GM18517 (cell line): ENCODE measurements around the gene SEC16B.
"Not testable (repeated sequence)": the region's sequence is repeated elsewhere in the genome, so short reads cannot be mapped to it uniquely, and the experiment has no call there.

Experiments
- ATAC-seq: cut with Tn5 transposase; IDR thresholded peaks from one replicate; pipeline ENCODE4 v1.9.1; 2021; ENCODE audit warnings: mild to moderate bottlenecking, moderate library complexity; ENCODE audit not compliant: unreplicated experiment

Gene SEC16B

DNA sequence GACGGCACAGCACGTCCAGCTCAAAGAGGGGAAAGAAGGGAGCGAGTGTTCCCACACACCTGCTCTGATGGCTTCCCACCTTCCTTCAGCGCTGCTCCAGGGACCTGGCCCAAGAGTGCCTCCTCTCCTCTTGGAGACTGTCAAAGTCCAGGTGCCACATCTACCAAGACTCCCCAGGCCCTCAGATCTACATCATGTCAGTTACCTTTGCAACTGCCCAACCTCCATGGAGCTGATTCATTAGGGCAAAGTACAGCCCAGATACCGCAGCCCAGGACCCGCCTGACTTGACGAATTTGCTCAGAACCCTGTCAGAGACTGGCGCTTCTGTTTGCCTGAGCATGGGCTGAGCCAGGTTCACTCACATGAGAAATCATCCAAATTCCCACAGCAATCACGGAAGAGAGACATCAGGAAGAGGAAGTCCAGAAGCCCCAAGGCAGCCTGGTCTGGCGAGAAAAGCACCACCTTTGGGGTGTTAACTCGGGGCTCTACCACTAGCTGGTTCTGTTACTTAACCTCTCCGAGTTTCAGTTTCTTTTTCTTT, at the start of gene SEC16B:
TSS of gene SEC16B (minus strand) at position 234 of the 547 bp plus-strand sequence. CDS start 2,077 bp downstream, outside the sequence.
- ATAC-seq = no peak

- no peak for ATAC-seq
These were observed 49.8 kb upstream of the SEC16B start for GRCh38 chr1:178019622-178020021.

- no peak for ATAC-seq
These were observed 49.4 kb upstream of the SEC16B start for GRCh38 chr1:178019208-178019607.

- ATAC-seq = no peak
These were observed 47.7 kb upstream of the SEC16B start for GRCh38 chr1:178017517-178017916.

GRCh38 chr1:178011864-178012503, 42.1 kb upstream of the SEC16B start:
- no peak for ATAC-seq

GRCh38 chr1:178011465-178011828, 41.6 kb upstream of the SEC16B start:
- no peak for ATAC-seq

DNA sequence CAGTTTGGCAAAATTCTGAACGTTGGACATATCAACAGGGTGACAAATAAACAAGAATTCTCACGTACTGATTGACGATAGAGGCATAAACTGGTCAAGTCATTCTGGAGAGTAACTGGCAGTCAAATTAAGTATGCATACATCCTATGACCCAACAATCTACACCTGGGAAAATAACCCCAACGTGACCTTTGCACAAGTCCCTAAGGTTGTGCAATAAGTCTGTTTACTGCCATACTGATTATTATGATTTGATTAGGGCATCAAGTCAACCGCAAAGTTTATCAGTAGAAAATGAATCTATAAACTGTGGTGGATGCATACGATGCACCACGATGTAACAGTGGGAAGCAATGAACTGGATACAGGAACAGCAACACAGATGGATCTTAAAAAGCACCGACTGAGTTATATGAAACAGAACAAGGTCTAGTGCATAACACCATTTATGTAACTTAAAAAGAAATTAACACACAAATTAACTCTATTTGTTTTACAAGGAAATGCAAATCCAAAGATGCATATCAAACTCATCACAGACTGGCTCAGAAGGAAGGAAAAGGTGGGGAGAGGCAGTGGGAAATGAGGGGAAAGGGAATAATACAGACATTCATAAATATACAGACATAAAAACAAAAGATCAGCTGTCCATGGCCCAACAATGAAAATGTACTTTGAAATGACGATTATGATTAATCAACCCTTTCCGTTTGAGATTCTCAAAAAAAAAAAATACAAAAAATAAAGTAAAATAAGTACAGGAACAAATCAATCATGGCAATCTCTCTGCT, 41.0 kb upstream of the SEC16B start:
- ATAC-seq = no peak

DNA sequence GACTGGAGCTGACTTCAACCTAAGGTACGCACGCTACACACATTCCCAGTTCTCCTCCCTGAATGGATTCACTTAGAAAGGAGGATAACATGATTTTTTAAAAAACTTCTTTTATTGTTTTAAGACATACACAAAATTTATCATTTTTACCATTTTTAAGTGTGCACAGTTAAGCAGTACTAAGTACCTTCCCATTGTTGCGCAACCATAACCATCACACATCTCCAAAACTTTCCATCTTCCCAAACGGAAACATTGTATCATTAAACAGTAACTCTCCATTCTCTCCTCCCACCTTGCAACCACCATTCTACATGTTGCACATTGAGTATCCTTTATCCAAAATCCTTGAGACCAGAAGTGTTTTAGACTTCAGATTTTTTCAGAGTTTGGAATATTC, 36.2 kb upstream of the SEC16B start:
- no peak for ATAC-seq

DNA sequence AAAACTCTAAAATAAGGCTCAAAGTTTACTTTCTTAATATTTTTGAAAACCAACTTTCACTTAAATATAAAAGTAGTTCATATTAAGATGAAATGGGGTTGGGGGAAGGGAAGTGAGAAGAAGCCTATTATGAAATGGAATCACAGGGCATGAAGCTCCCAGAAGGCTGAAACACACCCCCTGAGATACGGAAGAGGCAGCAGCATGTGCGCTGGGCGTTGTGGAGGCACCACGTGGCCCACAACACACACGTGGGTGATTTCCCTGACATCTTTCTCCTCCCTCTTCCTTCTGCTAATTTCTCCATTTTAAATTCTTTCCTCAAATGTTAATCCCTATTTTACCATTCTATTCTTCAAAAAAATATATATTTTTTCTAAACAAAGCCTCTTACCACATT, 35.6 kb upstream of the SEC16B start:
- no peak for ATAC-seq

GRCh38 chr1:178004926-178005391, 35.1 kb upstream of the SEC16B start:
- no peak for ATAC-seq

DNA sequence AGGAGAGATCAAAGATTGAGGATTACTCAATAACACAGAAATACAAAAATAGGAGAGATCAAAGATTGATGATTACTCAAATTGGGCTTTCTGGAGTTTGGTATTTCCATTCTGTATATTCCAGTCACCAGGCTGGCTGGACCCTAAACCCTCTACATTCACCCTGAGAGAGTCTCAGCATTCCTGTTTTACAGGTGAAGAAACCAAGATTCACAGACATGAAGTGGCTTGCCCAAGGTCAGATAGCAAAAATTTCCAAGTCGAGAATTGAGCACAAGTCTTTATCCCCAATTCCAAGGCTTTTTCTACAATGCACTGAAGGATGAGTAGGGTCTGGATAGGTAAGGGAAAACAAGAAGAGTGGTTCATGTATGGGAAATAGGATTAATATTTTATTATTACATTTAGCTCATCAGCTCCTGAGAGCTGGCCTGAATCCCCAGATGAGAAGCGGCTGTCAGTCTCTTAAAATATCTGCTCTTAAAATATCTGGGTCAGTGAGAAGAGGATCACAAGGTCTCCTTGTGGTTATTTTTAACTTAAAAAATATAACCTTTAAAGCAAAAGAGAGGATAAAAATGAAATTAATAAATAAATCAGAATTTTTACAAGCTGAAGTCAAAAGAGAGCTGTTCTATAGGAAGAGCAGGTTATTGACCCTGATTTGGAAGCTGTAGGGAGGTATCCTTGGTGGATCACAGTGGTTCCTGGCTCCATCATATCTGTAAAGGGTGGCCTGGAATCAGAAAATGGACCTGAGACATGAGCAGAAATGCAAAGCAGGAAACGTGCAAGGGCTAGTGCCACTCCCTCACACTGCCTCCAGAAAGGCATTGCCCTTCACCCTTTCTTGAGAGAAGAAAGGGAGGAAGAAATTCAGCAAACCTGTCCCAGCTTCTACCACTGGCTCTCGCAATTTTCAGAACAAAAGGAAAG, 29.1 kb upstream of the SEC16B start:
- no peak for ATAC-seq

DNA sequence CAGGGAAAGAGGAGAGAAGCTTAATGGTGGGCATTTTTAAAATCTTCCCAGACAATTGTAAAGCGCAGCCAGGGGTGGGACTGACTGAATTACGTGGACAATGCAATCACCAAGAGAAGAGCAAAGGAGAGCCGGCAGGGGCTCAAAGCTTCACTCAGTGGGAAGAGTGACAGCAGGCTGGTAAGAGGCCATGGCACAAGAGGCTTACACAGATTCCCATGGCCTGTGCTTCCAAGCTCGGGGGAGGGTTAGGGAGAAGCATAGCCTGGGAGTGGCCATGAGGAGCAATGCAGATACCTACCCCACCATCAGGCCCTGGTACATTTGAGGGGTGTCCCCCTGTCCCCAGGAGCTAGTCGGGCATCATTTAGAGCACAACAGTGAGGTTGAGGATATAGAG, 27.1 kb upstream of the SEC16B start:
- no peak for ATAC-seq

- ATAC-seq = no peak
These were observed 25.5 kb upstream of the SEC16B start for GRCh38 chr1:177995369-177995768.

- not testable (repeated sequence) for ATAC-seq
These were observed 16.4 kb upstream of the SEC16B start for GRCh38 chr1:177986281-177986680.

DNA sequence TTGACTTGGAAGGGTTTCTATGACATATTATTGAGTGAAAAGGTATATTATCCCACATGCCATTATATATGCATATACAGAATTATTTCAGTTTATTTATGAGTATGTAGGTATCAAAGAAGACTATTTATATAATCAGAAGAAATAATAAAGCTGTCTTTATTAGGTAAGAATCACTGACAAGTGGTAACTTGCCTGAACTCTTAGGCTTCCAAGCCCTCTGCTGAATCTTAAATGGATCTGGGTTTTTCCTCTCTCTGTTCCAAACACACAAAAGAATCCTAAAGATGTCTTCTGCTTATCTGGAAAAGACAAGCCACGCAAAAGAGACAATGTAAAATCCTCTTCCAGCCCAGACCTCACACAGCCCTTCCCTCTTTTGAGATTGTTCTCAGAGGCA, 14.9 kb upstream of the SEC16B start:
- ATAC-seq = no peak

DNA sequence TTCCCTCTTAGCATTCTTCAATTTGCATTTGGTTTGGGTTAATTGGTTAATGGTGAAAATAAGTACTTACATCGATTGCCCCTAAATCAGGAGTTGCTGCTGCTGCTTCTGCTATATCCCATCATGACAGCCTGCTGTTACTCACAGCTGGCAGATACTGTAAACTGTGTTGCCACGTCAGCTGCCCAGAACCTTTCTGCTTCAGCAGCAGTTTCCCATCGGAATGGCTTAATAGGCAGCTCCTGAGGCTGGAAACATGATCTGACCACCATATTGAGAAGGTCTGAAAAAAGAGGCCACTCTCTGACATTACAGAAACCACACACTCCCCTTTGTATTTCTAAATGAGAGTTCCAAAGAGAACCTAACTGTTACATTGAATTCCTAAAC, 14.3 kb upstream of the SEC16B start:
- no peak for ATAC-seq

GRCh38 chr1:177983482-177984135, 13.8 kb upstream of the SEC16B start:
- no peak for ATAC-seq

DNA sequence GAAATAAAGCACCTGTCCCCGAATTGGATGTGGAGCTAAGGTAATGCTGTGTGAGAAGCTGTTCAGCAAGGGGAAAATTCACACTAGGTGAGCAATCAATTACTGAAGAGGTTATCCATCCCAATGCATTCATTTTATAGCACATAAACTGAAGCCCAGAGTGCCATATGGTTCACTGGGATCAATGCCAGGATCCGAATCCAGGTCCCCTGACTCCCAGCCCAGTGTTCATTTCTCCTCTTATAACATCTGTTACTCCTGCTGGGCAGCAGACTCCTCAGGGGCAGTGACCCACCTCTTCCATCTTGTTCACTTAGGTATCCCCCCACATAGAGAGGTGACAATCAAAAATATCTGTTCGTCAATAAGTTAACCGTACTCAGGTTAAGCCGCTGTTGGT, 13.2 kb upstream of the SEC16B start:
- no peak for ATAC-seq

GRCh38 chr1:177981200-177981599, 11.3 kb upstream of the SEC16B start:
- ATAC-seq = no peak

- ATAC-seq = no peak
These were observed 9.4 kb upstream of the SEC16B start for GRCh38 chr1:177979272-177979671.

DNA sequence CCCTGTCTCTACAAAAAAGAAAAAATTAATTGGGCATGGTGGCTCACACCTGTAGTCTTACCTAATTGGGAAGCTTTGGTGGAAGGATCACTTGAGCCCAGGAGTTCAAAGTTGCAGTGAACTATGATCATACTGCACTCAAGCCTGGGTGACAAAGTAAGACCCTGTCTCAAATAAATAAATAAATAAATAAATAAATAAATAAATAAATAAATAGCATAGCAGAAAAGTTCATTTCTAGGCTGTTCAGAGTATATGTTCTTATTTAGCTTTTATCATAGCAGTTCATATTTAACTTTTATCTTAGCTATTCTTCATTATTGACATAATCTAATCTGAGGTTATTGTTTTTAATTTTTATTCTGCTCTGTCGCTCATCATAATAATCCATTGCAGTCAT, 8.7 kb upstream of the SEC16B start:
- no peak for ATAC-seq
